Inferior parietal cortex (tissue), 1 donor: ENCODE results near the gene SCIN.
"Not testable (repeated sequence)": the region's sequence is repeated elsewhere in the genome, so short reads cannot be mapped to it uniquely, and the experiment has no call there.

Source experiments
- DNase-seq: peaks from one replicate; pipeline ENCODE4 v3.0.0-alpha.2; 2016; ENCODE audit errors: extremely low spot score

SCIN gene

GRCh38 chr7:12687718-12688171, 117.2 kb downstream of the SCIN start:
- no peak for DNase-seq

GRCh38 chr7:12688485-12689170, 118.1 kb downstream of the SCIN start:
- not testable (repeated sequence) for DNase-seq

- DNase-seq: no peak
Observed at GRCh38 chr7:12689451-12689850, 118.9 kb downstream of the SCIN start.

- no peak for DNase-seq
Observed at GRCh38 chr7:12690041-12690878, 119.7 kb downstream of the SCIN start.

- DNase-seq: not testable (repeated sequence)
Observed at GRCh38 chr7:12691388-12691787, 120.9 kb downstream of the SCIN start.

GRCh38 chr7:12692035-12692434, 121.5 kb downstream of the SCIN start:
- no peak for DNase-seq

- DNase-seq: no peak
Observed at GRCh38 chr7:12692479-12693259, 122.1 kb downstream of the SCIN start.

GRCh38 chr7:12694817-12695216, 124.3 kb downstream of the SCIN start:
- DNase-seq: no peak

GRCh38 chr7:12695965-12696364, 125.4 kb downstream of the SCIN start:
- DNase-seq: no peak

GRCh38 chr7:12699299-12699698, 128.8 kb downstream of the SCIN start:
- DNase-seq: no peak

- no peak for DNase-seq
Observed at GRCh38 chr7:12701433-12701832, 130.9 kb downstream of the SCIN start.

- DNase-seq: no peak
Observed at GRCh38 chr7:12703881-12704280, 133.4 kb downstream of the SCIN start.

- no peak for DNase-seq
Observed at GRCh38 chr7:12705878-12706277, 135.4 kb downstream of the SCIN start.

GRCh38 chr7:12706900-12707536, 136.5 kb downstream of the SCIN start:
- no peak for DNase-seq

- DNase-seq: no peak
Observed at GRCh38 chr7:12708314-12708713, 137.8 kb downstream of the SCIN start.
